Activated T-cell treated with anti-CD3 and anti-CD28 coated beads, Interleukin-2, amount 50 U/mL, for 24 hours (primary cell): ENCODE data around the gene DCLK1.

ENCODE experiments used
- DNase-seq: peaks from one replicate; pipeline ENCODE4 v3.0.0-alpha.2; 2020
- H3K27ac Mint-ChIP-seq: 2 replicates; pipeline ENCODE4 v1.8.0; 2020; ENCODE audit warnings: mild to moderate bottlenecking, mixed read lengths
- H3K27me3 Mint-ChIP-seq: 2 replicates; pipeline ENCODE4 v1.8.0; 2020; ENCODE audit warnings: mixed read lengths
- H3K36me3 Mint-ChIP-seq: 2 replicates; pipeline ENCODE4 v1.8.0; 2020; ENCODE audit warnings: low read depth, mixed read lengths
- H3K4me1 Mint-ChIP-seq: 2 replicates; pipeline ENCODE4 v1.8.0; 2020; ENCODE audit warnings: low read depth, mixed read lengths
- H3K4me3 Mint-ChIP-seq: 2 replicates; pipeline ENCODE4 v1.8.0; 2020; ENCODE audit warnings: mild to moderate bottlenecking, moderate library complexity, mixed read lengths
- H3K9me3 Mint-ChIP-seq: 2 replicates; pipeline ENCODE4 v1.8.0; 2020; ENCODE audit warnings: mixed read lengths

DCLK1 gene

DNA sequence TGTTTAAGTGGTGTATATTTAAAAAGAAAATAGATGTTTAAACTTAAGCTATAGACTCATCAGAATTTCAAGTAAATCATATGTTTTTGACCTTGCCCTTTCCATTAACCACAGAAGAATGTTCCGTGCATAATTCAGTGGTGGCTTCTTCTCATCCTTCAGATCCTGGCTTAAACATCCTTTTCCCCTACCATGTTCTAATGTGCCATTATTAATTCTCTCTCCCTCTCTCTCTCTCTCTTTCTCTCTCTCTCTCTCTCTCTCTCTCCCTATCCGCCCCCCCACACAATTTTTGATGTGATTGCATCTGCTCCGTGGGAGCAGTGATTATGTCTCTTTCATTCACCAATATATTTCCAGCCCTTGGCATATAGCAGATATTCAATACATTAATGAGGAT lies 116.4 kb downstream of the DCLK1 start:
- Mint-ChIP-seq H3K27ac (no peak overlapping the region), H3K36me3 (no peaks in the 10 kb centered on the region), H3K4me3 (no peak overlapping the region), H3K9me3 (peaks cover 4% of the 10 kb centered on the region), H3K4me1 (no peaks in the 10 kb centered on the region), H3K27me3 (peaks cover 3% of the 10 kb centered on the region)
- no peak for DNase-seq

DNA sequence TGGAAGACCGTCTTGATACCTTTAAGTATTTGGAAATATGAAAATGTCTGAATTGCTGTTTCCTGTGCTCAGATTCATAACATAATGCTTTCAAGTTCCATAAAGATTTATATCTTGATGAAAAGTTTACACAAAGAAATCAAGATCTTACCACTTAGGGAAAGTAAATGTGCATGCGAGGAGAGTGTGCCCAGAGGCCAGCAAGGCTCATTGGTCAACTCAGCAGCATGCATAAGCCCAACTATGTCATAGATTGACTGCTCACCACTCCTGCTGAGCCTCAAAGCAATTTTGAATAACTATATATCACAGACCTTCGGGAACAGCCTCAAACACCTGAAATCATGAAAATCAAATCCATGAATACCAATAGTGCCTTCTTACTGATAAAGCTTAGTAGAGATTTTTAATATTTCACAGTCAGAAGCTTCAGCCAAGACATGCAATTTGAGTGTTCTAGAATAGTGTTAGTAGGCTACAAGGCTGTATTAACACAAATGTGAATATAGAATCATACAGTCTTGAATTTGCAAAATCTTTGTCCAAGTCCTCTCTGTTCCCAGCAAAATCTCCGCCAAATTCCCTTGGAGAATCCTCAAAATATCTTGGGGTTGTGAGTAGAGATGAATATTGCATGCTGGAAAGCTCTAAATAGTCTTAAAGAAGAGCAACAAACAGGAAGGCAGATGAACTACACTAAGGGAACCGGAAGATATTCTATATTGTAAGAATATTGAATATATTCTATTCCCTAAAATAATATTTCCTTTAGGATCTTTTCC lies 124.1 kb downstream of the DCLK1 start:
- no peaks in the 10 kb centered on the region for H3K27me3 Mint-ChIP-seq
- no peaks in the 10 kb centered on the region for H3K9me3 Mint-ChIP-seq
- H3K36me3 Mint-ChIP-seq = no peaks in the 10 kb centered on the region
- no peak overlapping the region for H3K4me3 Mint-ChIP-seq
- H3K27ac Mint-ChIP-seq = no peak overlapping the region
- DNase-seq = no peak
- no peaks in the 10 kb centered on the region for H3K4me1 Mint-ChIP-seq

- DNase-seq = no peak
Observed at GRCh38 chr13:36006347-36006746, 124.8 kb downstream of the DCLK1 start.

GRCh38 chr13:36001561-36001960 lies 129.6 kb downstream of the DCLK1 start:
- no peaks in the 10 kb centered on the region for H3K36me3 Mint-ChIP-seq
- no peaks in the 10 kb centered on the region for H3K27me3 Mint-ChIP-seq
- DNase-seq = no peak
- H3K4me1 Mint-ChIP-seq = no peaks in the 10 kb centered on the region
- no peaks in the 10 kb centered on the region for H3K9me3 Mint-ChIP-seq
- no peak overlapping the region for H3K27ac Mint-ChIP-seq
- H3K4me3 Mint-ChIP-seq = no peak overlapping the region

More at GRCh38 chr13:36006347-36006746, 124.8 kb downstream of the DCLK1 start:
- Mint-ChIP-seq H3K4me3 (no peak overlapping the region), H3K36me3 (no peaks in the 10 kb centered on the region), H3K9me3 (no peaks in the 10 kb centered on the region), H3K27me3 (no peaks in the 10 kb centered on the region), H3K4me1 (no peaks in the 10 kb centered on the region), H3K27ac (no peak overlapping the region)

DNA sequence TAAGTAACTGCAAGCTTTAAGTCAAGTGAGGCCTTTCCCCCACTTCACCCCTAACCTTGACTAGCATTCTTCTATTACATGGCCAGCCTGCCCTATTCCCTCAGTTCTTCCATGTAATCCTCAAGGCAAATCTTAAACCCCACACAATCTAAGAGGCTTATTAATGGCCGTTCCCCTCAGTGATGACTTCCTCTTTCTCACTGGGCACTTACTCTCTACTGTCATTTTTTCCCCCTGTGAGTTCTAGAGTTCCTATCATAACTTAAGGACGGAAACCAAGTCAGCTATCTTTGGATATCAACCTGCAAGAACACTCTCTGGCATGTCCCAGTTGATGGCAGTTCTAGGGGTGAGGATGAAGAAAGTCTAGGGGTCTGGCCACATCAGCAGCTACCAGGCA lies 131.2 kb downstream of the DCLK1 start:
- Mint-ChIP-seq H3K4me1 (no peaks in the 10 kb centered on the region), H3K4me3 (no peak overlapping the region), H3K27me3 (no peaks in the 10 kb centered on the region), H3K36me3 (no peaks in the 10 kb centered on the region), H3K27ac (no peak overlapping the region), H3K9me3 (no peaks in the 10 kb centered on the region)
- DNase-seq = no peak

- H3K4me1 Mint-ChIP-seq = no peaks in the 10 kb centered on the region
- H3K9me3 Mint-ChIP-seq = no peaks in the 10 kb centered on the region
- H3K4me3 Mint-ChIP-seq = no peak overlapping the region
- no peak for DNase-seq
- H3K27me3 Mint-ChIP-seq = no peaks in the 10 kb centered on the region
- H3K36me3 Mint-ChIP-seq = no peaks in the 10 kb centered on the region
- no peak overlapping the region for H3K27ac Mint-ChIP-seq
Observed at GRCh38 chr13:35996360-35996759, 134.8 kb downstream of the DCLK1 start.

DNA sequence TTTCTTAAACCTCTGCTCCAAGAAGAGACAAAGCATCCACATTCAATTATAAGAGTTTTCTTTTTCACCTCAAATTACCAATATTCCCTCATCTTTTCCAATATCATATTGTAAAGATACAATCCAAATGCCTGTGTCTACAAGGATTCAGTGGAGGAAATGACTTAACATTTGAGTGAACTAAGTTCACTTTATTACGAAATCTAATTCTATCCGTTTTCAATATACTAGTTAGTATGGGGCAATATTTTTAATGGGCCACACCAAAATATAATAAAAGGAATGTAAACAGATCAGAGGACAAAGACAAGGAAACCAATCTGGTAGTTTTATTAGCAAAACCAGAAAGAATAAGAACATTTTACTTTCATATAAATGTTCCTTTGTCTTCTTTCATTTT lies 136.0 kb downstream of the DCLK1 start:
- no peak overlapping the region for H3K4me3 Mint-ChIP-seq
- no peaks in the 10 kb centered on the region for H3K36me3 Mint-ChIP-seq
- DNase-seq = no peak
- H3K4me1 Mint-ChIP-seq = no peaks in the 10 kb centered on the region
- H3K27ac Mint-ChIP-seq = no peak overlapping the region
- H3K9me3 Mint-ChIP-seq = peaks cover 1% of the 10 kb centered on the region
- H3K27me3 Mint-ChIP-seq = no peaks in the 10 kb centered on the region

GRCh38 chr13:35994131-35994966 lies 136.8 kb downstream of the DCLK1 start:
- Mint-ChIP-seq H3K4me3 (no peak overlapping the region), H3K36me3 (no peaks in the 10 kb centered on the region), H3K27ac (no peak overlapping the region), H3K9me3 (peaks cover 1% of the 10 kb centered on the region), H3K27me3 (no peaks in the 10 kb centered on the region), H3K4me1 (no peaks in the 10 kb centered on the region)
- DNase-seq = no peak

- Mint-ChIP-seq H3K9me3 (peaks cover 1% of the 10 kb centered on the region), H3K4me3 (no peak overlapping the region), H3K4me1 (no peaks in the 10 kb centered on the region), H3K27me3 (no peaks in the 10 kb centered on the region), H3K27ac (no peak overlapping the region), H3K36me3 (no peaks in the 10 kb centered on the region)
- no peak for DNase-seq
Observed at GRCh38 chr13:35993686-35994085, 137.5 kb downstream of the DCLK1 start.

DNA sequence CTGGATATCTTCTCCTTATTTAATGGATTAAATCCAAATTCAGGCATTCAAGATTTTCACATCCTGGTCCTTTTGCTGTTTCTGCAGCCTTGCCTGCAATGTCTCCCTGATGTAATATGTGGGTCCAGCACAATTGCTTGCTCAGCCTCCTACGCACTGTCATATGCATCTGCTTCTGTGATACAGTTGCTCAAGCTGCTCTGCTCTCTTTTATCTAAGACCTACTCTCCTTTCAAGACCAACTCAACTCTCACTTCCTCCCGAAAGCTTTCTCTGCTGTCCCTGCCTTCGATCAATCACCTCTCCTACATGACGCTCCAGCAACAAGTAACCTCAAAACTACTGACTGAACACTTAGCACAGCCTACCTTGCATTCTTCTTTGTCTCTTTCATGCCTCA lies 138.2 kb downstream of the DCLK1 start:
- no peak for DNase-seq
- Mint-ChIP-seq H3K27me3 (no peaks in the 10 kb centered on the region), H3K36me3 (no peaks in the 10 kb centered on the region), H3K9me3 (peaks cover 1% of the 10 kb centered on the region), H3K27ac (no peak overlapping the region), H3K4me1 (no peaks in the 10 kb centered on the region), H3K4me3 (no peak overlapping the region)

DNA sequence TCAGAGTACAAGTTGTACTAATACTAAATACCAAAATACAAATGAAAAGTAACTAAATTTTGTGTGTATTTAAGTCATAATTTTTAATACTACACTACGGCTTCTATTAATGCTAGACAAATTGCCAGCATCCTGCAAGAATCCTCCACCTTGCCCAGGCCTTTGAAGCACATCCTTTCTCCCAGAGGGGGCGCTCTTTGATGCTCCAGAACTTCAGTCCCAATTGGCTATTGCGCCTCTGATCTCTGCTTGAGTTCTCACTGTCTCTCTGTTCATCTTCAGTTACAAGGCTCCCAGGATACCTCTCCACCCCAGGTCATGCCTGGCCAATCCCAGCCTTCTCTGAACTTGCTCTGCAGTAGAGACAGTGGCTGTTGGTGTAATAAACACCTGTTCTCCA lies 141.0 kb downstream of the DCLK1 start:
- no peak overlapping the region for H3K4me3 Mint-ChIP-seq
- H3K27me3 Mint-ChIP-seq = no peaks in the 10 kb centered on the region
- peaks cover 1% of the 10 kb centered on the region for H3K9me3 Mint-ChIP-seq
- no peak for DNase-seq
- H3K27ac Mint-ChIP-seq = no peak overlapping the region
- no peaks in the 10 kb centered on the region for H3K36me3 Mint-ChIP-seq
- no peaks in the 10 kb centered on the region for H3K4me1 Mint-ChIP-seq

DNA sequence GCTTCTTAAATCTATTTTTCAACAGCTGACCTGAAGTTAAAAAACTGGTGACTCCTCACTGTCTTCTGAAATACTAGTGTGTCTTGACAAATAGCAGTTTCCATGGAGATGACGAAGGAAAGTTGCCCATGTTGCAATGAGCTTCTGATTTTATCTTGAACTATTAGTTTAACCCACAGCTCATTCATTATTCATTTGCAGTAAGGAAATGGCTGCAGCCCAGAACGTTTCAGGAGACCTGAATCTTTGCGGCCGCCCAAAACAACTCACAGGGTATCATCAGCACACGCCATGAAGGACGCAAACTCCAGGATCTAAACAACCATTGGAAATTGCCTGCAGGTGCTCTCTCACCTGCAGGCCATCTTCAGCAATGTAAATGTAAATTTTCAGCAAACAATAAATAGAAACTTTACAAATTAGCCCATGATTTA lies 142.5 kb downstream of the DCLK1 start:
- Mint-ChIP-seq H3K27me3 (no peaks in the 10 kb centered on the region), H3K27ac (no peak overlapping the region), H3K4me1 (no peaks in the 10 kb centered on the region), H3K9me3 (peaks cover 1% of the 10 kb centered on the region), H3K36me3 (no peaks in the 10 kb centered on the region), H3K4me3 (no peak overlapping the region)
- no peak for DNase-seq

DNA sequence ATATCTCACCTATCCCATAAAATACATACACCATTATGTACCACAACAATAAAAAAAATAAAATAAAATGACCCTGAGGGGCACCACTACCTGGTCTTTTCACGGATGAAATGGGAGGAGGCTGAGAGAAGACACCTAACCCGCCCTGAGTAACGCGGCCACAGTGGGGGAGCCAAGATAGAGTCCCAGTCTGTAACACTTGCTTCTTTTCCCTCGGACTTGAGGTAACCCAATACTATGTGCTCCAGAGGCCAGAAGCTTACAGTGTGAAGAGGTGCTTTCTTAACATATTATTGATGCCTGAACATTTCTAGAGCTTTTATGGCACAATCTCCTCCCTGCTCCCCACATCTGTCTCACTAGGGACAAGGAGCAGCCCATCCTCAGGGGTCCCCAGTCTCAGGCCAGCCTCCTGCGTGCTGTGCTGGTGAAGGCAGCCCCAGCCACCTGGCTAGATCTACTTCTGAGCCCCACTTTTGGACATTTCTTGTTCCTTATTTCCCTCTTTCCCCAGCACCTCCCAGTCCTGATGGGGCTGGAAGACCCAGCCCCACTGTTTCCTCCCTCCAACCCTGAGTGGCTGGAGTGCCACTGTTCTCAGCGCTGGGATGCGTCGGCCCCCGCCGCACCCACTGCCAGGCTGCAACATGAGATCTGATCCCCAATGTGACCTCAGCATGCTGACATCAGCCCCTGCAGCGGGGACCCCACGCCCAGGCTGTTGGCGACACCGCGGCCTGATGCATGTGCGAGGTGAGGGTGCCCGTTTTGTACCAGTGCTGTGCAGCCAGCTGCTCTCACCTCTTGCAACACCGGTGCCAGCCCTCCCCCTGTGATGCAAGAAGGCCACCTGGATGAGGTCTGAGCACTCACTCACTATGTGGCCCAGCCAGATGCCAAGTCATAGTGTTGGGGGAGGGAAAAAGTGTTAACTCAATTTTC lies 143.3 kb downstream of the DCLK1 start:
- Mint-ChIP-seq H3K27me3 (no peaks in the 10 kb centered on the region), H3K9me3 (peaks cover 1% of the 10 kb centered on the region), H3K4me3 (no peak overlapping the region), H3K4me1 (no peaks in the 10 kb centered on the region), H3K27ac (no peak overlapping the region), H3K36me3 (no peaks in the 10 kb centered on the region)
- DNase-seq = no peak

DNA sequence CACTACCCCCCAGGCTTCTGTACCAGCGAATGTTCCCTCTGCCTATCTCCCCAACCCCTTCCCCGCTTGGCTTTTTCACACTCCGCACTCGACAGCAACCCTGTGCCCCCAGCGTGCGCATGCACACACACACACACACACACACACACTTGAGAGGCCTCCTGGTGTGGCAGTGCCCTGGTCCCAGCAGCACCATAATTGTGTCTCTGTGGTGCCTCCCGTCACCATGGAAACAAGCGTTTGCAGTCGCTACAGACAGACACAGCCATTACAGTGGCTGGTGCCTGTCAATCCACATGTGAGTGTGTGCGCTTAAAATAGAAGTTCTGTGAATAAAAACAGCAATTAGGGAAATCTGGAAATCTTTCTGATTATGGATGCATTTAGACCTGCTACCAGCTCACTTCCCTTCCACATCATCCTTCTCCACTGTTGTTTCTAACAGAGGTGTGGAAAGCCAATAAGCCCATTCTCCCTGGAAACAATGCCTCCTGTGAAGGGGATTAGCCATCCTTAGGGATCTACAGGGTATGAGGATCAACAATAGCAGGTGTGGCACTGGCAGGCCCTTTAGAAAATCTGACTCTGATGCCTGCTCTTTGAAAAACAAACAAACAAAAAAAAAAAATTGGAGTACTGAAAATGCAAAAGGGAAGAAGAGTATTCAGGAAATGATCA lies 146.3 kb downstream of the DCLK1 start:
- no peak overlapping the region for H3K27ac Mint-ChIP-seq
- no peaks in the 10 kb centered on the region for H3K4me1 Mint-ChIP-seq
- DNase-seq = no peak
- no peaks in the 10 kb centered on the region for H3K9me3 Mint-ChIP-seq
- no peaks in the 10 kb centered on the region for H3K27me3 Mint-ChIP-seq
- no peaks in the 10 kb centered on the region for H3K36me3 Mint-ChIP-seq
- H3K4me3 Mint-ChIP-seq = no peak overlapping the region
